Neural cell (in vitro differentiated cells): ENCODE measurements around the gene SMARCD1.

ENCODE experiments used
- EZH2 ChIP-seq: fragments of 200-600, 300-800 bp; shearing (Covaris generic), sonication (generic); IDR thresholded peaks from 2 replicates; pipeline ENCODE4 v1.6.1; 2014; ENCODE audit warnings: antibody characterized with exemption, low read length, borderline replicate concordance, mild to moderate bottlenecking; ENCODE audit not compliant: insufficient read depth, poor library complexity, severe bottlenecking
- MXI1 ChIP-seq: fragments of 450-650 bp; conservative IDR thresholded peaks from 2 replicates; pipeline ENCODE4 v1.6.1; 2014; ENCODE audit warnings: antibody characterized with exemption, mild to moderate bottlenecking; ENCODE audit not compliant: poor library complexity, severe bottlenecking
- SMC3 ChIP-seq: fragments of 450-650 bp; conservative IDR thresholded peaks from 2 replicates; pipeline ENCODE4 v1.6.1; 2014; ENCODE audit warnings: antibody characterized with exemption, mild to moderate bottlenecking, moderate library complexity; ENCODE audit not compliant: poor library complexity
- TAF1 ChIP-seq: IDR thresholded peaks from 2 replicates; pipeline ENCODE4 v1.6.1; 2012; ENCODE audit warnings: low read depth
- TF ChIP-seq, protein P1 (sequence below): fragments of 450-650 bp; IDR thresholded peaks from 2 replicates; pipeline ENCODE4 v1.5.1; 2014; ENCODE audit warnings: antibody characterized with exemption, mild to moderate bottlenecking, moderate library complexity; ENCODE audit not compliant: poor library complexity, severe bottlenecking

DNA sequence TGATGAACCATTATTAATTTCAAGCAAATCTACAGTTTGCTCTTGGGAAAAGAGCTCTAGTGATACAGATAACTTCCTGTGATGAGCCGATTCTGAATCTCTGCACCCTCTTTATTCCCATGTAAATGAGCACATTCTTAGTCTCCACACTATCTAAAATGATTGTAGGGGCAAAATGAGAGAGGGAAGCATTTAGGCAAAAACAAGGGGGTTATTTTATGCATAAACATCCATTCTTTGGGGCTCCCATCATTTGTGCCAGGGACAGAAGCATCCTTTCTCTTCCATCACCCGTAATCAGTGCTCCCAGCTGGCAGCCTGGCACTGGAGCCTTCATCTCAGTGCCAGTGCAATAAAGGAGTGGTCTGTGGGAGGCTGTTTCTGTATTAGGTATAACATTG, 17.0 kb downstream of the SMARCD1 start:
- TF ChIP-seq, protein P1, sequence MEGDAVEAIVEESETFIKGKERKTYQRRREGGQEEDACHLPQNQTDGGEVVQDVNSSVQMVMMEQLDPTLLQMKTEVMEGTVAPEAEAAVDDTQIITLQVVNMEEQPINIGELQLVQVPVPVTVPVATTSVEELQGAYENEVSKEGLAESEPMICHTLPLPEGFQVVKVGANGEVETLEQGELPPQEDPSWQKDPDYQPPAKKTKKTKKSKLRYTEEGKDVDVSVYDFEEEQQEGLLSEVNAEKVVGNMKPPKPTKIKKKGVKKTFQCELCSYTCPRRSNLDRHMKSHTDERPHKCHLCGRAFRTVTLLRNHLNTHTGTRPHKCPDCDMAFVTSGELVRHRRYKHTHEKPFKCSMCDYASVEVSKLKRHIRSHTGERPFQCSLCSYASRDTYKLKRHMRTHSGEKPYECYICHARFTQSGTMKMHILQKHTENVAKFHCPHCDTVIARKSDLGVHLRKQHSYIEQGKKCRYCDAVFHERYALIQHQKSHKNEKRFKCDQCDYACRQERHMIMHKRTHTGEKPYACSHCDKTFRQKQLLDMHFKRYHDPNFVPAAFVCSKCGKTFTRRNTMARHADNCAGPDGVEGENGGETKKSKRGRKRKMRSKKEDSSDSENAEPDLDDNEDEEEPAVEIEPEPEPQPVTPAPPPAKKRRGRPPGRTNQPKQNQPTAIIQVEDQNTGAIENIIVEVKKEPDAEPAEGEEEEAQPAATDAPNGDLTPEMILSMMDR, result no peak
- TF ChIP-seq TAF1 (no peak), SMC3 (no peak), MXI1 (no peak), EZH2 (no peak)
